Hematopoietic multipotent progenitor cell treated with erythropoietin and hydrocortisone succinate and interleukin-3 and kit ligand, for 8 days (in vitro differentiated cells): ENCODE data around the gene KTN1.

Experiments used
- DNase-seq: peaks from one replicate; pipeline ENCODE4 v3.0.0-alpha.2; 2015

KTN1 gene

GRCh38 chr14:55684956-55685584, 105.1 kb downstream of the KTN1 start:
- DNase-seq = no peak

- DNase-seq = no peak
Measured at GRCh38 chr14:55686713-55687112, 106.7 kb downstream of the KTN1 start.

GRCh38 chr14:55688566-55688965, 108.6 kb downstream of the KTN1 start:
- DNase-seq = no peak

- no peak for DNase-seq
Measured at GRCh38 chr14:55689981-55690871, 110.2 kb downstream of the KTN1 start.

- no peak for DNase-seq
Measured at GRCh38 chr14:55691659-55692058, 111.7 kb downstream of the KTN1 start.

GRCh38 chr14:55693904-55694303, 113.9 kb downstream of the KTN1 start:
- no peak for DNase-seq

GRCh38 chr14:55697414-55697861, 117.4 kb downstream of the KTN1 start:
- no peak for DNase-seq

- DNase-seq = no peak
Measured at GRCh38 chr14:55698051-55698450, 118.0 kb downstream of the KTN1 start.

- DNase-seq = no peak
Measured at GRCh38 chr14:55699131-55700057, 119.4 kb downstream of the KTN1 start.

- no peak for DNase-seq
Measured at GRCh38 chr14:55701638-55702037, 121.6 kb downstream of the KTN1 start.

GRCh38 chr14:55702511-55702910, 122.5 kb downstream of the KTN1 start:
- DNase-seq = no peak

- no peak for DNase-seq
Measured at GRCh38 chr14:55704654-55705053, 124.6 kb downstream of the KTN1 start.

- DNase-seq = no peak
Measured at GRCh38 chr14:55705651-55706364, 125.8 kb downstream of the KTN1 start.

GRCh38 chr14:55706365-55706684, 126.3 kb downstream of the KTN1 start:
- DNase-seq = no peak

- DNase-seq = no peak
Measured at GRCh38 chr14:55706893-55707292, 126.9 kb downstream of the KTN1 start.

- peak; percentile 56 for DNase-seq
Measured at GRCh38 chr14:55707365-55707804, 127.4 kb downstream of the KTN1 start.

- no peak for DNase-seq
Measured at GRCh38 chr14:55710506-55711041, 130.6 kb downstream of the KTN1 start.

- DNase-seq = no peak
Measured at GRCh38 chr14:55711175-55711811, 131.3 kb downstream of the KTN1 start.

- DNase-seq = no peak
Measured at GRCh38 chr14:55712491-55712890, 132.5 kb downstream of the KTN1 start.

GRCh38 chr14:55713486-55713885, 133.5 kb downstream of the KTN1 start:
- DNase-seq = no peak

- no peak for DNase-seq
Measured at GRCh38 chr14:55715889-55716288, 135.9 kb downstream of the KTN1 start.

- DNase-seq = no peak
Measured at GRCh38 chr14:55717621-55718020, 137.6 kb downstream of the KTN1 start.
